NB4 (cell line): ENCODE measurements around the gene ROBO1.

ENCODE experiments used
- DNase-seq: peaks from one replicate; pipeline ENCODE4 v3.0.0; 2010; ENCODE audit warnings: low read depth
- H3K4me3 ChIP-seq: one replicate; pipeline ENCODE4 v1.5.1; 2011; ENCODE audit warnings: mild to moderate bottlenecking, low read depth, low read length, moderate library complexity
- MYC ChIP-seq: IDR thresholded peaks from 2 replicates; pipeline ENCODE4 v1.6.1; 2011; ENCODE audit warnings: low read depth, low read length
- POLR2A ChIP-seq: IDR thresholded peaks from 2 replicates; pipeline ENCODE4 v1.6.1; 2011; ENCODE audit warnings: mild to moderate bottlenecking; ENCODE audit not compliant: insufficient read length; ENCODE audit errors: extremely low read depth
- TF ChIP-seq, protein P1 (sequence below): IDR thresholded peaks from 2 replicates; pipeline ENCODE4 v1.6.1; 2011; ENCODE audit warnings: low read depth, low read length
- TF ChIP-seq, protein P2 (sequence below): IDR thresholded peaks from one replicate; pipeline ENCODE4 v1.5.1; 2012; ENCODE audit warnings: low read depth, low read length

ROBO1 gene

DNA sequence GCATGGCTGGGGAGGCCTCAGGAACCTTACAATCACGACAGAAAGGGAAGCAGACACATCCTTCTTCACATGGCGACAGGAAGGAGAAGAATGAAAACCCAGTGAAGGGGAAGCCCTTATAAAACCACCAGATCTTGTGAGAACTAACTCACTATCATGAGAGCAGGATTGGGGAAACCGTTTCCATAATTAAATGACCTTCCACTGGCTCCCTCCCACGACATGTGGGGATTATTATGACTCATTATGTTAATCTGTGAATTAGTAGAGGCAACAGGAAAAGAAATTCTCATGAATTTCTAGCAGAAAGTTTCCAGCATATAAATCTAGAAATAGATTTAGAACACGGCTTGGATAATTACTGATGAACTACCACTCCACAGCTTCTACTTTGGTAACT, 937.3 kb downstream of the ROBO1 start:
- DNase-seq, result no peak
- TF ChIP-seq POLR2A (no peak), MYC (no peak)
- TF ChIP-seq, protein P1, sequence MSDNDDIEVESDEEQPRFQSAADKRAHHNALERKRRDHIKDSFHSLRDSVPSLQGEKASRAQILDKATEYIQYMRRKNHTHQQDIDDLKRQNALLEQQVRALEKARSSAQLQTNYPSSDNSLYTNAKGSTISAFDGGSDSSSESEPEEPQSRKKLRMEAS, result no peak
- TF ChIP-seq, protein P2, sequence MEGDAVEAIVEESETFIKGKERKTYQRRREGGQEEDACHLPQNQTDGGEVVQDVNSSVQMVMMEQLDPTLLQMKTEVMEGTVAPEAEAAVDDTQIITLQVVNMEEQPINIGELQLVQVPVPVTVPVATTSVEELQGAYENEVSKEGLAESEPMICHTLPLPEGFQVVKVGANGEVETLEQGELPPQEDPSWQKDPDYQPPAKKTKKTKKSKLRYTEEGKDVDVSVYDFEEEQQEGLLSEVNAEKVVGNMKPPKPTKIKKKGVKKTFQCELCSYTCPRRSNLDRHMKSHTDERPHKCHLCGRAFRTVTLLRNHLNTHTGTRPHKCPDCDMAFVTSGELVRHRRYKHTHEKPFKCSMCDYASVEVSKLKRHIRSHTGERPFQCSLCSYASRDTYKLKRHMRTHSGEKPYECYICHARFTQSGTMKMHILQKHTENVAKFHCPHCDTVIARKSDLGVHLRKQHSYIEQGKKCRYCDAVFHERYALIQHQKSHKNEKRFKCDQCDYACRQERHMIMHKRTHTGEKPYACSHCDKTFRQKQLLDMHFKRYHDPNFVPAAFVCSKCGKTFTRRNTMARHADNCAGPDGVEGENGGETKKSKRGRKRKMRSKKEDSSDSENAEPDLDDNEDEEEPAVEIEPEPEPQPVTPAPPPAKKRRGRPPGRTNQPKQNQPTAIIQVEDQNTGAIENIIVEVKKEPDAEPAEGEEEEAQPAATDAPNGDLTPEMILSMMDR, result no peak
- no peak overlapping the region for H3K4me3 ChIP-seq

DNA sequence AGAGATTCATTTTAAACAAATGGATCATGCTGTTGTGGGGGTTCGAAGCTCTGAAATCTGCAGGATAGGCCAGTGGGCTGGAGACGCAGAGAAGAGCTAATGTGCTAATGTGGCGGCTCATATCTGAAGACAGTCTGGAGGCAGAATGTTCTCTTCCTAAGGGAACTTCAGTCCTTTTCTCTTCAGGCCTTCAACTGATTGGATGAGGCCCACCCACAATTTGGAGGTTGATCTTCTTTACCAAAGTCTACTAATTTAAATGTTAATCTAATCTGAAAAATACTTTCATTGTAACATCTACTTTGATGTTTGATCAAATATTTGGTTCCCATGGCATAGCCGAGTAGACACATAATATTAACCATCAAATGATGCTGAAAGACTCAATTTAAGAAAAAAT, 940.2 kb downstream of the ROBO1 start:
- H3K4me3 ChIP-seq, result no peak overlapping the region
- no peak for DNase-seq
- TF ChIP-seq, protein P2, result no peak
- TF ChIP-seq MYC, result no peak
- no peak for TF ChIP-seq POLR2A
- TF ChIP-seq, protein P1, result no peak

DNA sequence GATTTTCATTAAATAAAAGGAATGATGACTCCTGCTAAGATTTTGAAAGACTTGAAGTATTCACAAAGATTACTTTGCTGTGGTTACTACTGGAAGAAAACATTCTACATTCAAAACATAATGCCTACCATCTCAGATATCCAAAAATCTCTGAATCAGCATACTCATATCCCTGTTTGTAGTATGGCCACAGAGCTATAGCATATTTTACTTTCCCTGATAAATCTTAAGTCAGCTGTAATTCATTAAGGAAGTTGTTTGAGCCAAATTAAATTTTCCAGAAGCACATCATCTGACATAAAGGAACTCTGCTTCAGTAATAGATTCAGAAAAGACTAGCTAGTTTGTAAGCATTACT, 942.0 kb downstream of the ROBO1 start:
- TF ChIP-seq POLR2A (no peak), MYC (no peak)
- TF ChIP-seq, protein P1, result no peak
- TF ChIP-seq, protein P2, result no peak
- DNase-seq, result no peak
- H3K4me3 ChIP-seq, result no peak overlapping the region

DNA sequence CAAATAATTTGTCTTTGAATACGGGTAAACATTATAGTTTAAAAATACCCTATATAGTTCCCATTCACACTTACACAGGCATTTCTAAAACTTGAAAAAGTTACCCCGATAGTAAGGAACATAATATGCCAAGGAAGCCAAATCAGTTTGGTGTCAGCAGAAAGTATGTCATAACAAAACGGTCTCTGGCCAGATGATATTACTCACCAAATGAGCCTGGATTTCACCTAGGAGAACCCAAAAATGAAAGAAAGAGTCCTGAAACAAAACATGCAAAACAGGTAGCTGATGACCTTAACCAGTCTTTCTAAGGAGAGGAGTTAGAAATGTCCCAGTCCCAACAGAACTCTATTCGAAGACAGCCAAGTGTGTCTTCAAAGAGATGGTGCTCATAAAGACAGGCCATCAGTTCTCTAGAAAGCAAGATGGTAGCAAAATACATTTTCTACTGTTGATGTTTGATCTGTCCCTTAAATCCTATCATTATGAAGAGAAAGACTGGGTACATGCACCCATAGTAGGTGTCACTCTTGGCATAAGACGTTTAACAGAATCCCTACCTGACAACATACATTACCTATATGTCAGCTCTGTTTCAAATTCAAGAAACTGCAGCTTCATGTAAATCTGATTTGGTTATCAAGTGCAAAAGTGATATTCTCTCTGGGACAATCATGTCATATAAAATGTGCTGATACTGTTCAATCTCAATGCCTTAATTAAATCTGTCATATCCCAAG, 942.5 kb downstream of the ROBO1 start:
- TF ChIP-seq, protein P2, result no peak
- no peak for TF ChIP-seq MYC
- TF ChIP-seq, protein P1, result no peak
- no peak for TF ChIP-seq POLR2A
- H3K4me3 ChIP-seq, result no peak overlapping the region
- DNase-seq, result no peak

DNA sequence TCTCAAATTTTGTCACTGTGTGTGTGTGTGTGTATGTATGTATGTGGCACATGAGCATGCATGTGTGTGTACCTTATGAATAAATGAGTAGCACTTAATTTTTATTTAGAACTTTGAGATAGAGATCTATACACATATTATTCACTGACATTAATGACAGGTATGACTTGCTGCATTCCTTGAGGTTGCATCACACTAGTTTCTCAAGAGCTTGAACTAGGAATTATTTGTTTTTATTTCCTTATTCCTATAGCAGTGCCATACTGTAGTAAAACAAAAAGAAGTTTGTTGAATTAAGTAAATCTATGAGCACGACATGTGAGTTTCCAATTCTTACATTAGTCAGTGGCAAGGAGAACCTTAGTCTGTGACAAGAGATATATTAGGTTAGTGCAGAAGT, 943.9 kb downstream of the ROBO1 start:
- H3K4me3 ChIP-seq, result no peak overlapping the region
- TF ChIP-seq, protein P1, result no peak
- TF ChIP-seq, protein P2, result no peak
- TF ChIP-seq MYC (no peak), POLR2A (no peak)
- no peak for DNase-seq
